ENCODE results near the gene F8. TPM values are rescaled to one million over a fixed set of nuclear protein-coding genes. Genes with fewer than 3 reads are reported as not detected.

F8 gene
- total RNA-seq, 1 experiment from 2014 or later, result 7.1 TPM

DNA sequence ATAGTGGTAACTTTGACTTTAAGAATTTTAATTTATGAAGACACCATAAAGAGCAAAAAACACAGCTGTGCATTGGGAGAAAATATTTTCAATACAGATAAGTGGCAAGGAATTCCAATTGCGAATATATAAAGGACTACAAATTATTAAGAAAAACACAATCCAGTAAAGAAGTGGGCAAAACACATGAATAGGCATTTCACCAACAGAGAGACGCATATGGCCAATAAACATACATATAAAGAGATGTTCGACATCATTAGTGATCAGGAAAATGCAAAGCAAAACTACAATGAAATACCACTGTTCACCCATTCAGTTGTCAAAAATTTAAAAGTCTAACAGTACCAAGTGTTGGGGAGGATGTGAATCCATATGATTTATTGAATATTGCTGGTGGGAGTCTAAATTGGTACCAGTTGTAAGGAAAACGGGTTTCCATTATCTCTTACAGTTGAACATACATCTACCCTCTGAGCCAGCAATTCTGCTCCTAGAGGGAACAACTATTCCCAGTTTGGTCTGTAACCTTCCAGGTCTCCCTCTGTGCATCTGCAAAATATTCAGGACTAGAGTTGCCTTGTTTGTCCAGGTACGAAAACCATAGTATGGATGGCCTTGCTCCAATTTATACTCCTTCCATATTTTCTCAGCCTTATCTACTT is 215.6 kb downstream of the F8 start:
- in situ Hi-C loops (cut with HindIII; ENCODE audit: low pct_unique_long_range_greater_than_20kb, low sequenced_read_pairs), result no loop called here
- DNase-seq (ENCODE audit: low read depth), result no peak

DNA sequence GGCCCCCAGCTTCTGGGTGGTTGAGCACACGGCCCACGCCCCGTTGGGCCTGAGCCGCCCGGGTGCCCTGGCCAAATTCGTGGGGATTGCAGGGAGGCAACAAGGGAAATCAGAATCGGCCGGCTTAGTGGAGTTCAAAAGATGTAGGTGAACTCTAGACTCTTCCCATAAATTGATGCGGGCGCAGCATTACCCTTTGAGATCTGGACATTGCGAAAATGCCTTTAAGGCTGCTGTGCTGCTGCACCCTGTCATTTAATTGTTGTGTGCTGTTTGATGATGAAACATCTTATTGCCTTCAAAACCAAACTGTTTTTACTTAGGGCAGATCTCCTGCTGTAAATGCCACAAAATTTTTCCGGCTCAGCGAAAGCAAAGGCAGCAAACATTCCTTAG is 216.8 kb downstream of the F8 start:
- no peak for DNase-seq (ENCODE audit: low read depth)

DNA sequence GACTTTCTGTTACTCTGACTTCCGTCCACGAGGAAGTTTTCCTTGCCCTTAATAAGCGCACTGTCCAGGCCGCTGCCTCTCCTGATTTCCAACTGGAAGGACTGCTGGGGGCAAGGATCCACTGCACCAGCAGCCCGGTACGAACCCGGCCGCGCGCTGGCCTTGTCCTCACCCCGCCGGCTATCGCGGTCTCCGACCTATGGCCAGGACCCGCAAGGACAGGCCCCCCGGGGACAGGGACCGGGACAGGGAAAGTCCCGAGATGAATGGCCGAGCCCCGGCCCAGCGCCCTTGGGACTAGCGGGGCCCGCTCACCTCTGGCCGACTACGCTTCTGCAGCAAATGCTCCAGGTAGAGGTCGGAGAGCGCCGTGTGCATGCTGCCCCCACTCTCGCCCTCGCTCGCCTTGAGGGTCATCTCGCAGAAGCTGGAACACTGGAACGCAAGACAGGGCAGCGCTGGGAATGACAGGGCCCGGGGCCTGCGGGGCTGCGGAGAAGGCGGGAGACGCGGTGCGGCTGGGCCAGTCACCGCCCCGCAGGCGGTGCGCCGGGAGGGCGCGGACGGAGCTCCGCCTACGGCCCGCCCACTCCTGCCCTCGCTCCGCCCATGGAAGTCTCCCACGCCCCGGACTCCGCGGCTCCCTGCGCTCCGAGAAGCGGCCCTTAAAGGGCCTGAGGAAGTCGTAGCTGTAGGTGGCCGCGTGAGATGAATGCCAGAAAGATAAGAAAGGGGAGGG is 217.4 kb downstream of the F8 start, which contains the start of gene MPP1:
TSS of gene MPP1 (minus strand) at position 529 of the 739 bp plus-strand sequence. CDS start at position 417, 112 bp downstream.
- DNase-seq (ENCODE audit: low read depth), result peak; percentile 73
- in situ Hi-C loops (cut with HindIII; ENCODE audit: low pct_unique_long_range_greater_than_20kb, low sequenced_read_pairs), result no loop called here

More for the DNA sequence above, 216.8 kb downstream of the F8 start:
- in situ Hi-C loops (cut with HindIII; ENCODE audit: low pct_unique_long_range_greater_than_20kb, low sequenced_read_pairs), result no loop called here

DNA sequence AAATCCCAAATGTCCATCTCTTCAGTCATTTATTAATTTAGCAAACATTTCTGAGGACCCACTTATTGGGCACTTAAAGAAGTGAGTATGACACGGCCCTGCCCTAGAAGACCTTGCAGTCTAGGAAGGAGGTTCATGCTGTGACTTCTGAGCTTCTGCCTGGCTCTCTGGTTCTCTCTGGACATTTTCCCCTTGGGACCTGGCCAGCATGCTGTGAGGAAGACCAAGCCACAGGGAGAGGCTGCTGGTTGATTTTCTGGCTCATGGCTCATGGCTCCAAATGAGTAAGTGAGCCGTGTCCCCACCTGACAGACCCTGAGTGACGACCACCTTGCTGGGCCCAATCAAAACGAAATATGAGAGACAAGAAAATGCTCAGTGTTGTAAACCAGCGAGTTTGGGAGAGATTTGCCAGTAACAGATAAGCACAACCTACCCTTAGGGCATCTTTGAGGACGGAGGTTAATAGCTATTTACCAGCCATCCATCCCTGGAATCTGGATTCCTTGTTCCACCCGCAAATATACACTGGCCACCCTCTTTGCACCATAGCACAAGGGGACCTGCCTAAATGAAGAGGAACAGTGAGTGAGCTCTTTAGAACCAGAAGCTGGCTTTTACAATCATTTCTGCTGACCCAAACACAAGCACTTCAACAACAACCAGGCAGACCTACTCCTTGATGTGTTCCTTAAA is 218.1 kb downstream of the F8 start:
- no peak for DNase-seq (ENCODE audit: low read depth)
- in situ Hi-C loops (cut with HindIII; ENCODE audit: low pct_unique_long_range_greater_than_20kb, low sequenced_read_pairs), result no loop called here

DNA sequence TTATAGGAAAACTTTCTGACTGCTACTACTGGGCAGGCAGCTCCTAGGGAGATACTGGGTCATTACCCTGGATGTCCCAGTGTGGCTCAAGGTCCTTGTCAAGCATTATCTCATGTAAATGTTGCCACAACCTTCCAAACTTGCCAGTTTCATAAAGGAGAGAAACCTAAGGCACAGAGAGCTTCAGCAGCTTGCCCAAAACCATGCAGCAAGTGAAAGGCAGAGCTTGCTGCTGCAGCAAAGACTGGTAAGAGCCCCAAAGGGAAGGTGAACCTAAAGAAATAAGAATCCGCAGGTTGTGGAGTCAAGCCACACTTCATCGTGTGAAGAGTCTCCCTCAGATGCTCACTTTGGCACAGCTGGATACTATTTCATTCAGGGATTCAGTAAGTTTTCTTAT is 219.6 kb downstream of the F8 start:
- in situ Hi-C loops (cut with HindIII; ENCODE audit: low pct_unique_long_range_greater_than_20kb, low sequenced_read_pairs), result no loop called here

DNA sequence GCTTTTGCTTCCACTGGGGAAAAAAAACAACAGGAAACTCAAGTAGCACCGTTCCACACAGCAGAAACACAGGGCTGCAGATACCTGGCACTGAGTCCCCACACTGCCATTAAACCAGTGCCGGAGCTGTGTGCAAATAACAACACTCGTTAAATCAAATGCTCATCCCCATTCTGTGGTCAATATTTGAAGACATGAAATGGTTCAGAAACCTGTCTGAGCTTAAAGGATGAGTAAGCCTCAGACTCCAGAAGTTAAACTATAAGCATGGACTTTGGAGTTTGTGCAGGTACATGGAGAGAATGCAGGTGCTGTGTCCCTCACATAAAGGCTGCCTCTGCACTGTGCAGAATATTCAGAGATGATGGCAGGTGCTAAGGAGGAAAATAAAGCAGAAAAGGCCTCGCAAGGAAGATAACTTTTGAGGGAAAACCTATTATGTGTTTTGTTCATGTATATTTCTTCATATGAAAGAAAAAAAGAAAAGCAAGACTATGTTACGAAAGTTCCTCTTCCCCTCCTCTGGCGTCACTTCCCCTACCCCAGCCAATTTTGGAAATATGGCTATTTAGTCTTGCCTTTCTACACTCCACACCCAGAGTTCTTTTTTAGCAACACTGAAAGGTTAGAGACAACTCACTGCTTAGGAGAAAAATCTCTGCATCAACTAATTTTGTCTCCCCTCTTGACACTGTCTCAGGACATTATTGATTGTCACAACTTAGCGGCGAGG is 221.9 kb downstream of the F8 start:
- no peak for DNase-seq (ENCODE audit: low read depth)
- in situ Hi-C loops (cut with HindIII; ENCODE audit: low pct_unique_long_range_greater_than_20kb, low sequenced_read_pairs), result no loop called here

More for the DNA sequence above, 219.6 kb downstream of the F8 start:
- DNase-seq (ENCODE audit: low read depth), result no peak

DNA sequence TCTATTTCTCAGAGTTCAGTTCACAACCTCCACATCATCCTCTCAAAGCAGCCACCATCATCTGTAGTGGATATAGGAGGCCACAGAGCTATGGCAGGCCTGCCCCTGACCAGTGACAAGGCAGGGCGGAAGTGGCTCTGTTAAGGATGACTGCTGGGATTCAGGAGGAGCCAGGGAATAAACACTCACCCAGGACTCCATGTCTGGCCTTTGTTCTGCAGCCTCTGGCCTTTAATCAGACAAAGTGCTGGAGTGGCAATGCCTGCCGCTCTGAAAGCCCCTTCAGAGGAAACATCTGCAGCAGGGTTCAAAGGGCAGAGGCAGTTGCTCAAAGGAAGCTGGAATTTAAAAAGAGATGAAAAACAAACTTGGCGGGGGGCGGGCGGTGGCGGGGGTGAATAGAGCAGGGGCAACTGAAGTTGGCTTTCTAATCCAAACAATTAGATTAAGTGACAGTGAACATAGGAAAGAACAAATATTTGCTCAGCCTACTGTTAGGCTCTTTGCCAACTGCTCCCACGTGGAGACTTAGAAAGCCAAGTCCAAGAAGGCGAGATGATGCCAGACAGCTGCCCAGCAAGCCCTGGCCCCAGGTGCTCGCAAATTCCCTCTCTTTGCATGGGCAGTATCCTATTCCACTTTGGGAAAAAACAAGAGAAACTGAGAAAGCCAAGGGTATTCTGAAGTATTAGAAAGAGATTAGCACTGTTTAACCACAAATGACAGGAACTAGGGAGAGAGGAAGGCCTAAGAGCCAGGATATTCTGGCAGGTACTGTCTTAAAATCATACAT is 222.8 kb downstream of the F8 start:
- in situ Hi-C loops (cut with HindIII; ENCODE audit: low pct_unique_long_range_greater_than_20kb, low sequenced_read_pairs), result no loop called here
- DNase-seq (ENCODE audit: low read depth), result no peak

DNA sequence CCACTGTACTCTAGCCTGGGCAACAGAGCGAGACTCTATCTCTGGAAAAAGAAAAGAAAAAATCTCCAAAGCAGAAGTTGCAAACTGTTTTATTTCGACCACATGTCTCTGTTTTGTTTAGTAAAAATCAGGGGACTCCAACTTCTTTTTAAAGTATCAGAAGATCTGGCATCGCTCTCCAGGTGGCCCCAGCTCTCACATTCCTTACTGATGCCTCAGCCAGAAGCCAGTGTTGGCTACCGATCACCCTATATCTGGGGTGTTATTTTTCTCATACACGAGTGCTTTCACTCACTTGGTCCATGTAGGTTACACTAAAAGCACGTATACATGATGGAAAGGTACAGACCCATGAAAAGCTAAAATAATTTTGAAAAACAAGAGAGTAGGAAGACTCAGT is 225.5 kb downstream of the F8 start:
- in situ Hi-C loops (cut with HindIII; ENCODE audit: low pct_unique_long_range_greater_than_20kb, low sequenced_read_pairs), result no loop called here
- peak; percentile 45 for DNase-seq (ENCODE audit: low read depth)

DNA sequence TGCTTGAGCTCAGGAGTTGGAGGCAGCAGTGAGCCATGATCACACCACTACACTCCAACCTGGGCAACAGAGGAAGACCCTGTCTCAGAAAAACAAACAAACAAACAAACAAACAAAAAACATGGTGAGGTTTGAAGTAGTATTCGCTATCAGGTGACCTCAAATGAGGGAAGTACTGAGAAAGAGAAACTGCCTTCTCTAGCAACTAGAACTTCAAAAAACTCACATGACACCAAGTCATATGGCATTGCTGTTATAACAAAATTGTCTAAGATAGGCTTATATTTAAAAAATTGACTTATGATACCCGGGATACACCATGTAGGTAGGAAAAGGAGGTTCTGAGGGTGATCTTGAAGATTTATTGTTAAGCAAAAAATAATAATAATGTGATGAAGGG is 227.5 kb downstream of the F8 start:
- no peak for DNase-seq (ENCODE audit: low read depth)
- in situ Hi-C loops (cut with HindIII; ENCODE audit: low pct_unique_long_range_greater_than_20kb, low sequenced_read_pairs), result no loop called here

DNA sequence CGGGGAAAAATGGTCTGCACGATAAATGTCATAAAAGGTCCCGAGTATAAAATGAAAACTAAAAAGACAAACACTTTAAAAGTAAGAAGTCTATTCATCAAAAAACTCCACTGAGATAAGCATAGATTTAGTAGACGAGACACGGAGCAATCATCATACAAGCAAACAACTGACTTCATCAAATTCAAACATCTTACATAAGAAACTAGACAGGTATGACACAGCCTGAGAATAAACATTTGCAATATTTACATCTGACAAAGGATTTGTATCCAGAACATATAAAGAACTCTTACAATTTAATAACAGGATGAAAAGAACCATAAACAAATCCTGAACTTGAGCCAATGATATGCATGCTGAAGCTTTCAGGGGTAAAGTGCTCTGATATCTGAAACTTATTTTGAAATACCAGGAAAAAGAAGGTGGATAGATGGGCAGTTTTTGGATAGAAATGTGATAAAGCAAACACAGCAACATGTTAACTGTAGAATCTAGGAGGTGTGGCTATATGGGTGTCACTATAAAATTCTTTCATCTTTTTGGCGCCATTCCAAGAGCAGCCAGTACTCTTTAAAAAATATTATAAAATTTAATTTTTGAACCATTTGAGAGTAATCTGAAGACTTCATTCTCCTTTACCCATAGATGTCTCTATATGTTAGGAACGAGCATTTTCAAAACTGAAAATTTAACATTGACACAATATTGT is 229.3 kb downstream of the F8 start:
- no peak for DNase-seq (ENCODE audit: low read depth)
- in situ Hi-C loops (cut with HindIII; ENCODE audit: low pct_unique_long_range_greater_than_20kb, low sequenced_read_pairs), result no loop called here

DNA sequence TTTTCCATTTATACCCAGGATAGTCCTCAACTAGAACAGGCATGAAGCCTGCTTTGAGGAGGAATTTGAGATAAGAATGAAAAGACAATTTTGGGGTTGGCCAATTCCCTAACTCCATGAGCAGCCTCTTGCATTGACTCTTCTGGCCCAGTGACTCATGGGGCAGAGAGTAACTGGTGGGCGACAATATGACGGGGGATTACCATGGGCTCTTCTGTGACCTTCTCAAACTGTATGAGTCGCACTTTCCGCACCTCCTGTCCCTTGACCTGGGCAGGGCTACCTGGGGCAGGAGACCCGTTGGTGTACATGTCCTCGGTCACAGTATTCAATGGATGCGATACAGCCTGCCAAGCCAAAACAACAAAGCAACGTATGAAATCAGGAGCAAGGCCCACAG is 230.6 kb downstream of the F8 start:
- in situ Hi-C loops (cut with HindIII; ENCODE audit: low pct_unique_long_range_greater_than_20kb, low sequenced_read_pairs), result no loop called here
- DNase-seq (ENCODE audit: low read depth), result no peak

DNA sequence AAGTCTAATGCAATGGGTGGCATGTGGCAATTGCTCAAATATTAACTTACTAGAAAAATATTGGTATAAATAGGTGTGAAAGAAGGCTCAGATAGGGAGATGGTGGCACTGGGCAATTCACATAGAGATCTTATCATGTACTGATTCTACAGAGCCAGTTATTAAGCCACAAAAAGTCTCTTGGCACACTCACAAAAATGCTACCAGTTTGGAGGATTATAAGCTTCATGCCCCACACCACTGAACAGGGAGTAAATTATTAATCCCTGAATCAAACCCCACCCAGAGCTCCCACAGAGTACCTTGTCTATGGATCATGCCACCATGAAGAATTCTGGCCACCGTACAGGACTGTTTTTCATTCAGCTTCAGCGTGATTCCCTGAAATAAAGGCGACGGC is 231.1 kb downstream of the F8 start:
- in situ Hi-C loops (cut with HindIII; ENCODE audit: low pct_unique_long_range_greater_than_20kb, low sequenced_read_pairs), result no loop called here
- DNase-seq (ENCODE audit: low read depth), result peak; percentile 73

Other genes with a start within 250 kb of the F8 start
- 36.1 and 38.7 TPM in 2 replicates for gene MPP1, start 217.2 kb downstream of the F8 start, total RNA-seq (2014; rRNA removed; shearing (Covaris generic); ENCODE audit: low replicate concordance)
- gene SMIM9, start 188.1 kb downstream of the F8 start, total RNA-seq (2014; rRNA removed; shearing (Covaris generic); ENCODE audit: low replicate concordance), result not detected in 2 replicates
- gene F8A1, start 136.4 kb downstream of the F8 start, total RNA-seq (2014; rRNA removed; shearing (Covaris generic); ENCODE audit: low replicate concordance), result 5.0 TPM in 1 of 2 replicates, not detected in the other
- 57.0 and 80.3 TPM in 2 replicates for gene FUNDC2, start 4.1 kb upstream of the F8 start, total RNA-seq (2014; rRNA removed; shearing (Covaris generic); ENCODE audit: low replicate concordance)
- gene CMC4, start 48.4 kb upstream of the F8 start, total RNA-seq (2014; rRNA removed; shearing (Covaris generic); ENCODE audit: low replicate concordance), result 38.4 and 43.2 TPM in 2 replicates
- 4.7 and 19.2 TPM in 2 replicates for gene MTCP1, start 48.4 kb upstream of the F8 start, total RNA-seq (2014; rRNA removed; shearing (Covaris generic); ENCODE audit: low replicate concordance)
- gene BRCC3, start 48.8 kb upstream of the F8 start, total RNA-seq (2014; rRNA removed; shearing (Covaris generic); ENCODE audit: low replicate concordance), result 3.5 and 9.1 TPM in 2 replicates
- 80.6 and 88.0 TPM in 2 replicates for gene VBP1, start 193.7 kb upstream of the F8 start, total RNA-seq (2014; rRNA removed; shearing (Covaris generic); ENCODE audit: low replicate concordance)
- 0.68 TPM in 1 of 2 replicates, not detected in the other for gene RAB39B, start 241.8 kb upstream of the F8 start, total RNA-seq (2014; rRNA removed; shearing (Covaris generic); ENCODE audit: low replicate concordance)